HCT116 (cell line): ENCODE measurements around the gene TAL1. TPM values are rescaled to one million over a fixed set of nuclear protein-coding genes. Genes with fewer than 3 reads are reported as not detected.

Experiments
- ATAC-seq: fragments of 200-7000 bp; cut with Tn5 transposase; 2 replicates; pipeline ENCODE4 v1.9.1; 2020; ENCODE audit warnings: mild to moderate bottlenecking, moderate library complexity
- BruUV-seq: library from RNA; stranded (reverse); fragments of 400-500 nt; replicated peaks from 2 replicates; lab custom pipeline; 2021; lab: Mats Ljungman, UMichigan
- CTCF ChIA-PET: fragments of 300-600 bp; sonication (Branson Sonifier 250); formaldehyde crosslinking; loops from one replicate; lab custom pipeline; 2021; ENCODE audit warnings: antibody characterized with exemption; lab: Charles Lee
- POLR2A ChIA-PET: fragments of 300-600, 350-600 bp; sonication (Branson Sonifier 250); formaldehyde crosslinking; loops from one replicate; lab custom pipeline; 2021; ENCODE audit warnings: antibody characterized with exemption; lab: Charles Lee
- RAD21 ChIA-PET, 2 experiments: fragments of 300-600 bp; sonication (Branson Sonifier 250); formaldehyde crosslinking; loops; one replicate each; lab custom pipeline; 2023; ENCODE audit warnings: low total read pairs in 2 of 2; ENCODE audit not compliant: uncharacterized antibody in 2 of 2, unreplicated experiment in 2 of 2, low non-redundant PET in 1 of 2; lab: Charles Lee
- DNase-seq: peaks from one replicate; pipeline ENCODE4 v3.0.0-alpha.2; 2010; ENCODE audit warnings: low read depth, low spot score
- H2AFZ ChIP-seq: fragments of 200-600 bp; shearing (Covaris generic), sonication (generic); 2 replicates; pipeline ENCODE4 v1.6.1; 2017; ENCODE audit warnings: low read depth, mixed run types, mixed read lengths, antibody characterized with exemption, low read length; ENCODE audit not compliant: poor library complexity, severe bottlenecking
- H3K27ac ChIP-seq: 2 replicates; pipeline ENCODE4 v1.5.1; 2012; ENCODE audit warnings: low read depth, low read length
- H3K27me3 ChIP-seq: fragments of 200-600 bp; sonication (generic); 2 replicates; pipeline ENCODE4 v1.6.1; 2016; ENCODE audit warnings: mixed run types, low read length, mixed read lengths; ENCODE audit not compliant: insufficient read depth
- H3K36me3 ChIP-seq, 2 experiments: fragments of 200-500 bp in 1 of 2; fragments of 200-600 bp in 1 of 2; sonication (Bioruptor generic) in 1 of 2; sonication (generic) in 1 of 2; 2 replicates each; pipeline versions ENCODE4 v1.5.1 to v1.6.1; 2014 to 2016; ENCODE audit warnings: low read length in 2 of 2, inconsistent platforms in 1 of 2, mixed read lengths in 1 of 2, mixed run types in 1 of 2; ENCODE audit not compliant: insufficient read depth in 2 of 2, control insufficient read depth in 1 of 2
- H3K4me1 ChIP-seq, 2 experiments: fragments of 200-600 bp in 1 of 2; sonication (generic) in 1 of 2; 2 replicates each; pipeline versions ENCODE4 v1.5.1 to v1.6.1; 2012 to 2017; ENCODE audit warnings: low read length in 2 of 2, inconsistent platforms in 1 of 2, mild to moderate bottlenecking in 1 of 2, mixed read lengths in 1 of 2, mixed run types in 1 of 2, moderate library complexity in 1 of 2; ENCODE audit not compliant: insufficient read depth in 2 of 2, control insufficient read depth in 1 of 2
- H3K4me2 ChIP-seq: fragments of 200-600 bp; sonication (generic); 2 replicates; pipeline ENCODE4 v1.6.1; 2017; ENCODE audit warnings: mixed run types, low read length, mixed read lengths
- H3K4me3 ChIP-seq, 2 experiments: fragments of 200-600 bp in 1 of 2; sonication (generic) in 1 of 2; replicated peaks in 1 of 2; 2 replicates each; pipeline ENCODE4 v1.5.1; 2011 to 2016; ENCODE audit warnings: low read length in 2 of 2, control low read depth in 1 of 2, low read depth in 1 of 2, mild to moderate bottlenecking in 1 of 2, mixed read lengths in 1 of 2, mixed run types in 1 of 2
- H3K79me2 ChIP-seq: fragments of 200-600 bp; sonication (generic); 2 replicates; pipeline ENCODE4 v1.6.1; 2017; ENCODE audit warnings: mild to moderate bottlenecking, mixed run types, low read length, moderate library complexity, mixed read lengths; ENCODE audit not compliant: insufficient read depth
- H3K9ac ChIP-seq: fragments of 200-600 bp; sonication (generic); 2 replicates; pipeline ENCODE4 v1.6.1; 2016; ENCODE audit warnings: low read length, mixed read lengths
- H3K9me2 ChIP-seq: fragments of 200-600 bp; sonication (generic), shearing (Covaris generic); 2 replicates; pipeline ENCODE4 v1.6.1; 2017; ENCODE audit warnings: mixed run types, mild to moderate bottlenecking, moderate library complexity; ENCODE audit not compliant: insufficient read depth
- H3K9me3 ChIP-seq, 2 experiments: fragments of 200-500 bp in 1 of 2; fragments of 200-600 bp in 1 of 2; sonication (Bioruptor generic) in 1 of 2; sonication (generic) in 1 of 2; 2 replicates each; pipeline ENCODE4 v1.6.1; 2014 to 2017; ENCODE audit warnings: low read length in 2 of 2, mixed read lengths in 2 of 2, inconsistent platforms in 1 of 2, low read depth in 1 of 2, mild to moderate bottlenecking in 1 of 2, mixed run types in 1 of 2, moderate library complexity in 1 of 2; ENCODE audit not compliant: control insufficient read depth in 1 of 2, insufficient read depth in 1 of 2
- H4K20me1 ChIP-seq: fragments of 200-600 bp; sonication (generic), shearing (Covaris generic); 2 replicates; pipeline ENCODE4 v1.6.1; 2017; ENCODE audit warnings: mixed run types, mild to moderate bottlenecking, moderate library complexity; ENCODE audit not compliant: insufficient read depth
- ATF3 ChIP-seq: IDR thresholded peaks from 2 replicates; pipeline ENCODE4 v1.6.1; 2012
- CBX3 ChIP-seq: IDR thresholded peaks from 2 replicates; pipeline ENCODE4 v1.6.1; 2012; ENCODE audit warnings: low read depth
- CEBPB ChIP-seq: IDR thresholded peaks from 2 replicates; pipeline ENCODE4 v1.6.1; 2012; ENCODE audit warnings: low read depth
- CTCF ChIP-seq, 3 experiments: fragments of 200-600 bp in 1 of 3; sonication (generic) in 1 of 3; IDR thresholded peaks in 2 of 3; conservative IDR thresholded peaks in 1 of 3; 2 replicates each; pipeline ENCODE4 v1.5.1; 2012 to 2017; ENCODE audit warnings: low read depth in 2 of 3, low read length in 2 of 3, antibody characterized with exemption in 1 of 3, borderline replicate concordance in 1 of 3, control low read depth in 1 of 3, mild to moderate bottlenecking in 1 of 3, mixed read lengths in 1 of 3, mixed run types in 1 of 3, moderate library complexity in 1 of 3; ENCODE audit not compliant: insufficient read depth in 1 of 3
- EGR1 ChIP-seq: IDR thresholded peaks from 2 replicates; pipeline ENCODE4 v1.6.1; 2012; ENCODE audit warnings: low read depth
- ELF1 ChIP-seq: IDR thresholded peaks from 2 replicates; pipeline ENCODE4 v1.6.1; 2012; ENCODE audit warnings: low read depth, borderline replicate concordance
- EZH2 ChIP-seq: fragments of 200-600 bp; sonication (generic); IDR thresholded peaks from 2 replicates; pipeline ENCODE4 v1.6.1; 2017; ENCODE audit warnings: antibody characterized with exemption, mixed run types
- EZH2phosphoT487 ChIP-seq: fragments of 200-600 bp; IDR thresholded peaks from 2 replicates; pipeline ENCODE4 v1.6.1; 2018; ENCODE audit warnings: antibody characterized with exemption, borderline replicate concordance
- POLR2A ChIP-seq: IDR thresholded peaks from 2 replicates; pipeline ENCODE4 v1.7.0; 2011; ENCODE audit warnings: borderline replicate concordance; ENCODE audit not compliant: insufficient read depth, insufficient read length; ENCODE audit errors: extremely low read depth
- POLR2AphosphoS5 ChIP-seq: IDR thresholded peaks from 2 replicates; pipeline ENCODE4 v1.6.1; 2011; ENCODE audit warnings: mild to moderate bottlenecking, low read depth, low read length, moderate library complexity
- RAD21 ChIP-seq: IDR thresholded peaks from 2 replicates; pipeline ENCODE4 v1.6.1; 2012; ENCODE audit warnings: low read depth, mild to moderate bottlenecking
- REST ChIP-seq: IDR thresholded peaks from 2 replicates; pipeline ENCODE4 v1.6.1; 2012; ENCODE audit warnings: low read depth
- SIN3A ChIP-seq: IDR thresholded peaks from 2 replicates; pipeline ENCODE4 v1.6.1; 2012; ENCODE audit warnings: low read depth
- SP1 ChIP-seq: IDR thresholded peaks from 2 replicates; pipeline ENCODE4 v1.6.1; 2012; ENCODE audit warnings: low read depth
- SRF ChIP-seq: IDR thresholded peaks from 2 replicates; pipeline ENCODE4 v1.6.1; 2012; ENCODE audit warnings: low read depth
- TCF7L2 ChIP-seq: IDR thresholded peaks from 2 replicates; pipeline ENCODE4 v1.7.0; 2011; ENCODE audit warnings: borderline replicate concordance, inconsistent platforms; ENCODE audit not compliant: insufficient read depth, insufficient read length; ENCODE audit errors: extremely low read depth
- YY1 ChIP-seq: IDR thresholded peaks from 2 replicates; pipeline ENCODE4 v1.6.1; 2011; ENCODE audit warnings: low read length, low read depth, moderate library complexity, mild to moderate bottlenecking; ENCODE audit not compliant: insufficient replicate concordance; ENCODE audit errors: extremely low read depth
- ZFX ChIP-seq: fragments of 450-650 bp; IDR thresholded peaks from 2 replicates; pipeline ENCODE4 v1.6.1; 2017
- intact Hi-C: fragments of 100-400 bp; cut with micrococcal nuclease; formaldehyde crosslinking; loops from 2 replicates; pipeline ENCODE4 v1.10.0; 2022
- total RNA-seq: library from RNA; stranded (reverse); gene quantifications from one replicate; pipeline ENCODE4 v1.2.1, GENCODE V29; 2021; ENCODE audit not compliant: unreplicated experiment
- TF ChIP-seq, protein P1 (sequence below): IDR thresholded peaks from 2 replicates; pipeline ENCODE4 v1.6.1; 2012

TAL1 gene
- total RNA-seq, 1 experiment from 2014 or later, result 0.05 TPM

GRCh38 chr1:47192458-47193384, 39.3 kb downstream of the TAL1 start:
- H3K4me3 ChIP-seq, result no peak overlapping the region
- H3K36me3 ChIP-seq, result no peaks in the 10 kb centered on the region
- H2AFZ ChIP-seq, result peak overlapping the region; percentile 93
- no peak overlapping the region for H3K27ac ChIP-seq
- CTCF ChIA-PET, result interaction anchor here (1.0 to 4.5 kb wide), 10 partner anchors 9 to 533 kb away, joined by 3 to 31 read pairs (median 8); partner anchors contain the start of genes CMPK1 and FOXD2
- intact Hi-C loops, result loop anchor here (1.0 to 5.0 kb wide), 3 partner anchors 70 to 535 kb away; no protein-coding TSS in a partner anchor
- no peak overlapping the region for H3K9ac ChIP-seq
- DNase-seq (peak; percentile 42), ATAC-seq (peak; percentile 85)
- peaks cover 3 to 19% of the 10 kb centered on the region in 2 experiments; a peak in 3 of 4 replicates for H3K4me1 ChIP-seq
- POLR2A ChIA-PET, result no interaction called here
- H4K20me1 ChIP-seq, result no peaks in the 10 kb centered on the region
- no peaks in the 10 kb centered on the region for H3K27me3 ChIP-seq
- H3K9me3 ChIP-seq, result no peaks in the 10 kb centered on the region
- BruUV-seq, result no TSS peak
- peak overlapping the region; percentile 42 for H3K4me2 ChIP-seq
- no peaks in the 10 kb centered on the region for H3K9me2 ChIP-seq
- RAD21 ChIA-PET, result interaction anchor here (1.0 to 1.1 kb wide), 3 partner anchors 71 to 196 kb away, joined by 3 to 4 read pairs (median 3); no protein-coding TSS in a partner anchor
- no peaks in the 10 kb centered on the region for H3K79me2 ChIP-seq
- no peak for TF ChIP-seq POLR2AphosphoS5
- TF ChIP-seq REST, result no peak
- no peak for TF ChIP-seq ELF1
- no peak for TF ChIP-seq CBX3
- peak; percentile 38 for TF ChIP-seq YY1
- peak; percentile 85 for TF ChIP-seq RAD21
- TF ChIP-seq EGR1, result no peak
- TF ChIP-seq TCF7L2, result no peak
- TF ChIP-seq POLR2A, result no peak
- TF ChIP-seq ATF3, result no peak
- TF ChIP-seq ZFX, result no peak
- no peak for TF ChIP-seq EZH2
- no peak for TF ChIP-seq EZH2phosphoT487
- no peak for TF ChIP-seq SRF
- no peak for TF ChIP-seq SIN3A
- TF ChIP-seq, protein P1, sequence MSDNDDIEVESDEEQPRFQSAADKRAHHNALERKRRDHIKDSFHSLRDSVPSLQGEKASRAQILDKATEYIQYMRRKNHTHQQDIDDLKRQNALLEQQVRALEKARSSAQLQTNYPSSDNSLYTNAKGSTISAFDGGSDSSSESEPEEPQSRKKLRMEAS, result no peak
- no peak for TF ChIP-seq CEBPB
- peak; percentile 76 to 99 (median 98) for TF ChIP-seq CTCF (IDR thresholded peaks at IDR 0.05 in 2 of 3, conservative IDR thresholded peaks at IDR 0.05 in 1 of 3; ENCODE audit: borderline replicate concordance in 1 of 3, insufficient read depth in 1 of 3, low read depth in 2 of 3, low read length in 2 of 3)
- no peak for TF ChIP-seq SP1
